Stimulated activated CD4-positive, alpha-beta T cell treated with anti-CD3 and anti-CD28 coated beads, Interleukin-2, amount 100 ng/mL, for 48 hours (primary cell): ENCODE data around the gene HTR1D.
A peak's percentile ranks its signal among the peaks of the same experiment; 100 is the strongest.
"Not testable (repeated sequence)": the region's sequence is repeated elsewhere in the genome, so short reads cannot be mapped to it uniquely, and the experiment has no call there.

Experiments
- DNase-seq, 2 donors: peaks; one replicate each; pipeline ENCODE4 v3.0.0-alpha.2; 2020

HTR1D gene

GRCh38 chr1:23215751-23216449 lies 1.4 kb downstream of the HTR1D start:
- DNase-seq, result no peak

DNA sequence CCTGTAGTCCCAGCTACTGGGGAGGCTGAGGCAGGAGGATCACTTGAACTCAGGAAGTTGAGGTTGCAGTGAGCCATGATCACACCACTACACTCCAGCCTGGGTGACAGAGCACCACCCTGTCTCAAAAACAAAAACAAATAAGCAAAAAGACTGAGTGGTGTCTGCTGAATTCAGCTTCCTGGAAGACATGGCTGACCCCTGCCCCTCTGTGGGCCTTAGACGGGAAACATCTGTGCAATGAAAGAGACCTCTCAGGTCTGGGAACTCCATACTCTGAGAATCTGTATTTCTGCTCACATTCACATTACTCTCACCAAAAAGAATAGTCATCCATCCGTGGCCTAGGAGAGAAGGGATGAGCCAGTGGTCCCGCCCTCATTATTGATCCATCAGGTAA lies 2.0 kb downstream of the HTR1D start:
- DNase-seq, result no peak

GRCh38 chr1:23214640-23215039 lies 2.7 kb downstream of the HTR1D start:
- no peak for DNase-seq

DNA sequence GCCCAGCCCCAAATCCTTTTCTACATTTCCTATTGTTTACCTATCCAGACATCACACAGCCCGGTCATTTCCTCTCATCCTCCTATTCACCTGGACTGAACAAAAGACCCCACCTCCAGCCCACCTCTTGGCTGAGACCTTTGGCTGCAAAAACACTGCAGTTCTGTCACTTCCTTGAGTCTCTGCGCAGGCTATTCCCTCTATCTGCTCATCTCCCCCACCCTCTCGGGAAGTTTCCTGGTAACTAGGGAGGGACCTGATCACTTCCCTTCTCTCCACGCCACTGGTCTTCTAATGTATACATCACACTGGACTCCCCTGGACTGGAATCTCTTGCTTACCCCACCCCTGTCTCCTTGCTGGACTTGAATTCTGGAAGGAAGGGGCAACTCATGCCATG lies 5.3 kb downstream of the HTR1D start:
- DNase-seq, result no peak

DNA sequence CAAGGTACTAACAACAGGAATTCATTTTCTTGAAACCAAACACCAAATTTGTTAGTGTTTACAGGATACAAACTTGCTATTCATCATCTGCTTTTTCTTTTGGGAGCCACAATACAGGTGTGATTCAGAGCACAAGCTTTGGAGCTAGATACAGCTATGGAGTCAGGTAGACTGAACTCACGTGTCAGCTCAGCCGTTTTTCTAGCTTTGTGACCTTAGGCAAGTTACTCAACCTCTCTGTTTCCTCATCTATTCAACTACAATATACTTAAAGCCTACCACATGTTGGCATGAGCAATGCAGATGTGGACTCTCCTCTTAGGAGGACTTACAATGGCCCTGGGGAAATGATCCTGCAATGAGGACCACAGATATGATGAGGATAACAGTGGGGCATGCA lies 6.3 kb downstream of the HTR1D start:
- DNase-seq, result no peak

- no peak for DNase-seq
Measured at GRCh38 chr1:23210351-23210785, 6.9 kb downstream of the HTR1D start.

- DNase-seq, result no peak
Measured at GRCh38 chr1:23209770-23210169, 7.5 kb downstream of the HTR1D start.

- DNase-seq, result no peak
Measured at GRCh38 chr1:23208527-23208926, 8.8 kb downstream of the HTR1D start.

- DNase-seq, result not testable (repeated sequence)
Measured at GRCh38 chr1:23207733-23208132, 9.6 kb downstream of the HTR1D start.

GRCh38 chr1:23202263-23202749 lies 15.0 kb downstream of the HTR1D start:
- no peak for DNase-seq

GRCh38 chr1:23200883-23201282 lies 16.4 kb downstream of the HTR1D start:
- no peak for DNase-seq

DNA sequence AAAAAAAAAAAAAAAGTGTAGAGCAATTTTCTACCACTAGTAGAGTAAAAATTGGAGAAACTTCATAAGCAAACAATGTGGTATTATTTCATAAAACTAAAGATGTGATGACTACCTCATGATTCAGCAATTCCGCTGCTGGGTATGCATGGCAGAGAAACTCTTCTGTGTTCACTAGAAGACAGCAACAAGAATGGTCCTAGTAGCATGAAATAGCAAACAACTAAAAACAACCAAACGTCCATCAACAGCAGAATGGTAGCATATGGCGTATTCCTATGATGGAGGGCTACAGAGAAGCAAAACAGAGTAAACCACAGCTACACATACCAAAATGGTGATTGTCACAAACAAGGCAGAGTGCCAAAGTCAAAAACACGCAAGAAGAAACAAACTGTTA lies 18.9 kb downstream of the HTR1D start:
- no peak for DNase-seq

DNA sequence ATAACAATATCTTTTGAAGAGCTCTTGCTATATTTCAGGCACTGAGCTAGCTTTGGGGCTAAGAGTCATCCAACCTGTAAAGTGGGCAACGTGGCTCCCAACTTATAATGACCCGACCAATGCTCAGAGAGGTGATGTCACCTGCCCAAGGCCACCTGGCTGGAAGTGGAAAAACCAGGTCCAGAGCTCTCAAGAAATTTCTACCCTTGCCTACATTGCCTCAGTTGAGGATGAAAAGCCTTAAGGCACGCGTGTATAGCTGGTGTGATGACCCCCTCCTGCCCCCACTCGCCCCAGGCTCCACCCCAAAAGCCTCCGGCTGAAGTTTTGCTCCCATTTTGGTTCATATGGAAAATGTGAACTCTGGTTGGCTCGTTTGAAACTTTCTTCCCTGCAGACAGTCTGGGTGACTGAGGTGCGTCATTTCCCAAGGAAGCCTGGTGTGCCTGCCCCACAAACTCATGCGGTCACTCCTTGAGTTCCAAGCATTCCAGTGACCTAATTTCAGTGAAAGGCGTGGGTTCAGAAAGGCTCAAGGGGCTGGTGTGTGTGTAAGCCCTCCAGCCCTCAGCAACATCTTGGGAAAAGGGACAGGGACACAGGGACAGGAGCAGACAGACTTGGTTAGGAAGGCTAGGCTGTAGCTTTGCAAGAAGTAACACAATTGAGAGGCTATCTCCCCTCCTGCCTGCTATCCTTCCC lies 20.5 kb downstream of the HTR1D start:
- DNase-seq, result no peak

GRCh38 chr1:23194119-23194984 lies 22.9 kb downstream of the HTR1D start:
- no peak for DNase-seq

DNA sequence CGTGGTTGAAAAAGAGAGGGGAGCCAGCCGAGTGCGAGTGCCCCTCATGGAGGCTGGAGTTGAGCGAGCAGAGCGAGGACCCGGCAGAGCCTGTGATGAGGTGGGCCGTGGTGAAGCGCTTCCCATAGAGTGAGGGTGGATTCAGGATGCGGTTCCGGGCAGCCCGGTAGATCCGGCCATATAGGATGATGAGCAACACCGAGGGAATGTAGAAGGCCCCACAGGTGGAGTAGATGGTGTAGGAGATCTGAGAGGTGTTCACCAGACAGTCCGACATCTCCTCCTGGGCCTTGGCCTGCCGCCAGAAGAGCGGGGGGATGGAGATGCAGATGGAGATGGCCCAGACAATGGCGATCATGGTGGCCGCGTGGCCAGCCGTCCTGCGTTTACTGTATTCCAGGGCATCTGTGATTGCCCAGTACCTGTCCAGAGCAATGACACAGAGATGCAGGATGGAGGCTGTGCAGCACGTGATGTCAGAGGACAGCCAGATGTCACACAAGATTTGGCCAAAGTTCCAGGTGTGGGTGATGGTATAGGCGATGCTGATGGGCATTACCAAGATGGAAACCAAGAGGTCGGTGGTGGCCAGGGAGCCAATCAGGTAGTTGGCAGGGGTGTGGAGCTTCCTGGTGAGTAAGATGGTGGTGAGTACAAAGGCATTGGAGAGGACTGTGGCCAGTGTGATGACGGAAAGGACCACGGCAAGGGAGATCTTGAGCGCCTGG lies 23.7 kb downstream of the HTR1D start:
- no peak for DNase-seq

DNA sequence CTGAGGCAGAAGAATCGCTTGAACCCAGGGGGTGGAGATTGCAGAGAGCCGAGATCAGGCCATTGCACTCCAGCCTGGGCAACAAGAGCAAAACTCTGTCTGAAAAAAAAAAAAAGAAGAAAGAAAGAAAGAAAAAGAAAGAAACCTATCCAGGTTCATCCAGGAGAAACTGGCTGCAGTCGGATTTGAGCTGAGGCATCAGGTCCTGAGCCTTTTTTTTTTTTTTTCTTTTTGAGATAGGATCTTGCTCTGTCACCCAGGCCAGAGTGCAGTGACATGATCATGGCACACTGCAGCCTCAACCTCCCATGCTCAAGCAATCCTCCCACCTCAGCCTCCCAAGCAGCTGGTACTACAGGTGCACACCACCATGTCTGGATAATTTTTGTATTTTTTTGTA lies 26.1 kb downstream of the HTR1D start:
- no peak for DNase-seq

- not testable (repeated sequence) for DNase-seq
Measured at GRCh38 chr1:23188936-23189452, 28.3 kb downstream of the HTR1D start.

GRCh38 chr1:23188434-23188884 lies 28.8 kb downstream of the HTR1D start:
- no peak for DNase-seq

- no peak for DNase-seq
Measured at GRCh38 chr1:23187637-23188036, 29.7 kb downstream of the HTR1D start.

DNA sequence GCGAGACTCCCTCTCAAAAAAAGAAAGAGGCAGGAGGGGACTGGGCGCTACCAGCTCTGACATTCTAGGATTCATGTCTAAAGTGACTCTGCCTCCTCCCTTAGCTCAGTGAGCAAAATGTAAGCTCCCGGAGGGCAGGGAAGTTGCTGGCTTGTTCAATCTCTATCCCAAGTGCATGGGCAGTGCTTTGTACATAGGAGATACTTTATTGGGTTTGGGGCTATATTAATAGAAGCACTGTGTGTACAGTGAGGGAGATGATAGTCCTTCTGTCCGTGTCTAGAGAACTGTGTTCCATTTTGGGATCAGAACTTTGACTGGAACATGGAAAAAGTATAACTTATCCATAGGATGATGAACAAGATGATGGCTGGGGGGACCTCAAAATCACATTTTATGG lies 31.9 kb downstream of the HTR1D start:
- no peak for DNase-seq

- peak; percentile 21 to 43 for DNase-seq
Measured at GRCh38 chr1:23184212-23184934, 32.9 kb downstream of the HTR1D start.

- DNase-seq, result no peak
Measured at GRCh38 chr1:23179862-23180261, 37.4 kb downstream of the HTR1D start.
